Fibroblast of lung (primary cell): ENCODE measurements around the gene SALL1. TPM values are rescaled to one million over a fixed set of nuclear protein-coding genes. Genes with fewer than 3 reads are reported as not detected.

Experiments
- DNase-seq, 2 donors: peaks; one replicate each; pipeline versions ENCODE4 v3.0.0 to v3.0.0-alpha.2; 2010; ENCODE audit warnings: low read depth in 2 of 2
- H2AFZ ChIP-seq: 2 replicates; pipeline ENCODE4 v1.5.1; 2012; ENCODE audit warnings: low read length, control low read depth, inconsistent platforms
- H3K27ac ChIP-seq: 2 replicates; pipeline ENCODE4 v1.5.1; 2011; ENCODE audit warnings: low read length, control low read depth; ENCODE audit not compliant: insufficient read depth
- H3K27me3 ChIP-seq: 2 replicates; pipeline ENCODE4 v1.5.1; 2011; ENCODE audit warnings: mild to moderate bottlenecking, low read length; ENCODE audit not compliant: control insufficient read depth, insufficient read depth
- H3K36me3 ChIP-seq: 2 replicates; pipeline ENCODE4 v1.5.1; 2011; ENCODE audit warnings: low read length; ENCODE audit not compliant: control insufficient read depth, insufficient read depth
- H3K4me1 ChIP-seq: 2 replicates; pipeline ENCODE4 v1.5.1; 2011; ENCODE audit warnings: low read length; ENCODE audit not compliant: control insufficient read depth, insufficient read depth; ENCODE audit errors: extremely low read depth
- H3K4me2 ChIP-seq: 2 replicates; pipeline ENCODE4 v1.5.1; 2011; ENCODE audit warnings: low read length, control low read depth; ENCODE audit not compliant: insufficient read depth; ENCODE audit errors: extremely low read depth
- H3K4me3 ChIP-seq, 4 experiments: fragments of 200-600 bp in 1 of 4; sonication (generic) in 1 of 4; replicated peaks in 1 of 4; 2 replicates each; pipeline ENCODE4 v1.5.1; 2011 to 2016; ENCODE audit warnings: low read length in 4 of 4, low read depth in 3 of 4, mild to moderate bottlenecking in 3 of 4, control low read depth in 2 of 4, inconsistent platforms in 1 of 4, mixed read lengths in 1 of 4; ENCODE audit not compliant: insufficient read depth in 1 of 4; ENCODE audit errors: control extremely low read depth in 1 of 4
- H3K79me2 ChIP-seq: 2 replicates; pipeline ENCODE4 v1.5.1; 2012; ENCODE audit warnings: mild to moderate bottlenecking, low read length, inconsistent platforms; ENCODE audit not compliant: control insufficient read depth, insufficient read depth
- H3K9ac ChIP-seq: 2 replicates; pipeline ENCODE4 v1.5.1; 2011; ENCODE audit warnings: mild to moderate bottlenecking, low read length, control low read depth; ENCODE audit not compliant: insufficient read depth
- H3K9me3 ChIP-seq: 2 replicates; pipeline ENCODE4 v1.5.1; 2012; ENCODE audit warnings: low read depth, low read length; ENCODE audit not compliant: control insufficient read depth, insufficient read depth
- H4K20me1 ChIP-seq: 2 replicates; pipeline ENCODE4 v1.5.1; 2011; ENCODE audit warnings: low read length; ENCODE audit not compliant: control insufficient read depth, insufficient read depth; ENCODE audit errors: extremely low read depth
- EZH2 ChIP-seq: IDR thresholded peaks from 2 replicates; pipeline ENCODE4 v1.5.1; 2012; ENCODE audit warnings: low read length, control low read depth, mild to moderate bottlenecking; ENCODE audit errors: missing control alignments
- polyA plus RNA-seq, 2 donors: library from polyadenylated mRNA; depleted of rRNA in 1 of 2; stranded (reverse) in 1 of 2; unstranded in 1 of 2; fragments of >200 nt; gene quantifications; 2 replicates each; pipeline ENCODE4 v1.2.1, GENCODE V29; 2011 to 2012; ENCODE audit warnings: missing spikeins in 1 of 2
- total RNA-seq: library from RNA; depleted of rRNA; stranded (reverse); fragments of >200 nt; gene quantifications from 2 replicates; pipeline ENCODE4 v1.2.1, GENCODE V29; 2014
- TF ChIP-seq, protein P1 (sequence below), 2 donors: IDR thresholded peaks in 1 of 2; conservative IDR thresholded peaks in 1 of 2; 1 replicate in 1 of 2; 2 replicates in 1 of 2; pipeline ENCODE4 v1.5.1; 2011 to 2012; ENCODE audit warnings: low read length in 2 of 2, control low read depth in 1 of 2, inconsistent platforms in 1 of 2, low read depth in 1 of 2, mild to moderate bottlenecking in 1 of 2

The SALL1 gene
- total and polyA plus RNA-seq, 2 donors (not counting 1 experiment from before 2014, with no cell fraction given): 0.10 to 0.17 TPM

DNA sequence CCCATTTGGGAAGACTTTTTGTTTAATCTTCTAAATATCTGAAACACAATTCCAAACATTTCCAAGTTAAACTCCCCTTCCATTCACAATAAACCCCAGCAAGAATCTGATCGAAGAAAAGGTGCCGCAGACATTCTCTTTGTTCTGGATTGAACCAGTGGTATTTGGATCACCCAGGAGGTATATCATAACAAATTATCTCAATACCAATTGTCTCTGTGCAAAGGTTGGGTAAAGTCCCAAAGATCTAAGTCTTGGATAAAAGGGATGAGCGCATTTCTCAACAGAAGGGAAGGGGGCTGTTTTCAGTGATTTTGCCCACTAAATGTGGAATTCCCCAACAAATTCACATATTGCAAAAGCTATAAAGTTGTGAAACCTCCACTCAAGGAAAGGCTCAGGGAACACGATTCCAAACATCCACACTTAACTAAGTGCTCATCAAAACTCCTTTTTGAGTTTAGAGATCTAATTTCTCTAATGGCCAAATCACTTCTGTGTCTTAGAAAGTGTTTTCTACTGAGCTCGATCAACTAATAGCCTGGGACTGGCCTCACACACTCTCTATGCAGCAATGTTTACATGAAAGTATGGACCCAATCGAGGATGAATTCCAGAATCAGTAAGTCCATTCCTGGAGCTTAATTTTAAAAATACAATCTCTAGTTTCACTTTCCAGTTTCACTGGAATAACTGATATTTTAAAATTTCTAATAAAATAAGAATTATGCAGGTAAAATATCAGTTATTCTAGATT, 30.9 kb downstream of the SALL1 start:
- no peak overlapping the region for H2AFZ ChIP-seq

DNA sequence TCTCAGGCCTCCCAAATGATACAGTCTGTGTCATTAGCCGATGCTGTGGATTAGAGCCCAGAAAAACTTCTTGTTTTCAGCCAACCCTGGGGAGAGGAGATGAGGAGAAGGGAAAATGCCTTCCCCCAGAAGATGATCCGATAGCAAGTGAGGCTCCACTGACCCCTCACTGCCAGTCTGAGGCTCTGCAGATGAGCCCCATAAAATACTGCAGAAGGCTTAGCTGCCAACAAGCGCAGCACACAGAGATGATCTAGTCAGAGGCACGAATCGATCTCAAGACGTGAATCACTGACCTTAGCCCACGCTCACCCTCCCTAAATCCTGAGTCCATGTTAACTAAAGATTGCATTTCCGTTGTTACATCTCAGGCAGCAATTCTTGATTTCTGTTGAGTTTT, 31.5 kb downstream of the SALL1 start:
- Histone ChIP-seq H3K4me2 (no peak overlapping the region), H3K4me3 (no peak overlapping the region), H4K20me1 (no peaks in the 10 kb centered on the region), H2AFZ (no peak overlapping the region), H3K79me2 (no peaks in the 10 kb centered on the region), H3K4me1 (no peaks in the 10 kb centered on the region), H3K9me3 (no peaks in the 10 kb centered on the region), H3K36me3 (no peaks in the 10 kb centered on the region), H3K27me3 (no peaks in the 10 kb centered on the region), H3K9ac (no peak overlapping the region), H3K27ac (no peak overlapping the region)
- no peak for TF ChIP-seq EZH2
- TF ChIP-seq, protein P1, sequence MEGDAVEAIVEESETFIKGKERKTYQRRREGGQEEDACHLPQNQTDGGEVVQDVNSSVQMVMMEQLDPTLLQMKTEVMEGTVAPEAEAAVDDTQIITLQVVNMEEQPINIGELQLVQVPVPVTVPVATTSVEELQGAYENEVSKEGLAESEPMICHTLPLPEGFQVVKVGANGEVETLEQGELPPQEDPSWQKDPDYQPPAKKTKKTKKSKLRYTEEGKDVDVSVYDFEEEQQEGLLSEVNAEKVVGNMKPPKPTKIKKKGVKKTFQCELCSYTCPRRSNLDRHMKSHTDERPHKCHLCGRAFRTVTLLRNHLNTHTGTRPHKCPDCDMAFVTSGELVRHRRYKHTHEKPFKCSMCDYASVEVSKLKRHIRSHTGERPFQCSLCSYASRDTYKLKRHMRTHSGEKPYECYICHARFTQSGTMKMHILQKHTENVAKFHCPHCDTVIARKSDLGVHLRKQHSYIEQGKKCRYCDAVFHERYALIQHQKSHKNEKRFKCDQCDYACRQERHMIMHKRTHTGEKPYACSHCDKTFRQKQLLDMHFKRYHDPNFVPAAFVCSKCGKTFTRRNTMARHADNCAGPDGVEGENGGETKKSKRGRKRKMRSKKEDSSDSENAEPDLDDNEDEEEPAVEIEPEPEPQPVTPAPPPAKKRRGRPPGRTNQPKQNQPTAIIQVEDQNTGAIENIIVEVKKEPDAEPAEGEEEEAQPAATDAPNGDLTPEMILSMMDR (conservative IDR thresholded peaks at IDR 0.05 in 1 of 2, IDR thresholded peaks at IDR 0.05 in 1 of 2; ENCODE audit: low read depth in 1 of 2, low read length in 2 of 2): no peak
- DNase-seq: no peak

More for the DNA sequence above, 30.9 kb downstream of the SALL1 start:
- no peak overlapping the region for H3K4me3 ChIP-seq
- H3K9ac ChIP-seq: no peak overlapping the region
- H3K27ac ChIP-seq: no peak overlapping the region
- H3K4me1 ChIP-seq: no peaks in the 10 kb centered on the region
- no peaks in the 10 kb centered on the region for H4K20me1 ChIP-seq
- TF ChIP-seq, protein P1 (conservative IDR thresholded peaks at IDR 0.05 in 1 of 2, IDR thresholded peaks at IDR 0.05 in 1 of 2; ENCODE audit: low read depth in 1 of 2, low read length in 2 of 2): no peak
- TF ChIP-seq EZH2: no peak
- no peaks in the 10 kb centered on the region for H3K27me3 ChIP-seq
- no peaks in the 10 kb centered on the region for H3K79me2 ChIP-seq
- H3K36me3 ChIP-seq: no peaks in the 10 kb centered on the region
- H3K9me3 ChIP-seq: no peaks in the 10 kb centered on the region
- DNase-seq: no peak
- no peak overlapping the region for H3K4me2 ChIP-seq

DNA sequence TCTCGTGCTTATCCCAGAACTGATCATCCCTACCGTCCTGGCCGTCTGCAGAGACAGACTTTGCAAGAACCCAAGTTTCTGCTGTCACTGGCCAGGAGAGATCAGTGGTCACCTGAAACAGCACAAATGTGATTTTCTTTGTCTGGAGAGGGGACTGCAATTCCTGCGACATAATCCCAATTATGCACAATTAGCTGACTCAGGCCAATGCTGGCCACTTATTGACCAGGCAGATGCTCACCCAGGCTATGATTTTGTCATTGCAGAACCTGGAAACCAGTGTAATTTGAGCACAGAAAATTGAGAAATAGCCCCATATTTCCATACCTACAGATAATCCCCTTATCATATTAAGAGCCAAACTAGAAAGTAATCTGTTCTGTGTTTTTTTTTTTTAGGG, 34.7 kb downstream of the SALL1 start:
- H3K27me3 ChIP-seq: no peaks in the 10 kb centered on the region
- no peak overlapping the region for H3K27ac ChIP-seq
- DNase-seq: no peak
- H3K9ac ChIP-seq: no peak overlapping the region
- H3K79me2 ChIP-seq: no peaks in the 10 kb centered on the region
- TF ChIP-seq EZH2: no peak
- no peaks in the 10 kb centered on the region for H3K36me3 ChIP-seq
- no peaks in the 10 kb centered on the region for H4K20me1 ChIP-seq
- no peaks in the 10 kb centered on the region for H3K4me1 ChIP-seq
- no peak overlapping the region for H2AFZ ChIP-seq
- no peak overlapping the region for H3K4me3 ChIP-seq
- H3K9me3 ChIP-seq: no peaks in the 10 kb centered on the region
- H3K4me2 ChIP-seq: no peak overlapping the region
